Measurements from ENCODE around the gene INPP5A. TPM values are rescaled to one million over a fixed set of nuclear protein-coding genes. Genes with fewer than 3 reads are reported as not detected.

The INPP5A gene
- total RNA-seq, 2 donors from 2014 or later: 74.4 to 95.3 TPM

- intact Hi-C loops (cut with DNase I): no loop called here
- ATAC-seq: no peak
- DNase-seq: no peak
Observed at GRCh38 chr10:132554053-132554990, 16.7 kb downstream of the INPP5A start.

GRCh38 chr10:132554991-132555647 lies 17.5 kb downstream of the INPP5A start:
- ATAC-seq (peak in 1 of 2 donors; percentile 74), DNase-seq (peak; percentile 71)
- intact Hi-C loops (cut with DNase I): no loop called here

GRCh38 chr10:132555648-132556575 lies 18.3 kb downstream of the INPP5A start:
- DNase-seq (no peak), ATAC-seq (no peak)
- intact Hi-C loops (cut with DNase I): no loop called here

GRCh38 chr10:132556994-132557441 lies 19.4 kb downstream of the INPP5A start:
- ATAC-seq (no peak), DNase-seq (no peak)
- intact Hi-C loops (cut with DNase I): no loop called here

- ATAC-seq (no peak), DNase-seq (no peak)
- intact Hi-C loops (cut with DNase I): no loop called here
Observed at GRCh38 chr10:132557696-132558515, 20.3 kb downstream of the INPP5A start.

GRCh38 chr10:132558516-132559413 lies 21.2 kb downstream of the INPP5A start:
- DNase-seq: no peak
- intact Hi-C loops (cut with DNase I): no loop called here
- ATAC-seq: peak in 1 of 2 donors; percentile 9

- no peak for DNase-seq
- intact Hi-C loops (cut with DNase I): no loop called here
- ATAC-seq: no peak
Observed at GRCh38 chr10:132559538-132559937, 22.0 kb downstream of the INPP5A start.

GRCh38 chr10:132560241-132560731 lies 22.7 kb downstream of the INPP5A start:
- intact Hi-C loops (cut with DNase I): no loop called here
- no peak for DNase-seq
- no peak for ATAC-seq

- intact Hi-C loops (cut with DNase I): no loop called here
- no peak for ATAC-seq
- no peak for DNase-seq
Observed at GRCh38 chr10:132562177-132562915, 24.8 kb downstream of the INPP5A start.

GRCh38 chr10:132562916-132563456 lies 25.4 kb downstream of the INPP5A start:
- ATAC-seq (no peak), DNase-seq (no peak)
- intact Hi-C loops (cut with DNase I): no loop called here

GRCh38 chr10:132563485-132564248 lies 26.1 kb downstream of the INPP5A start:
- ATAC-seq: no peak
- intact Hi-C loops (cut with DNase I): no loop called here
- DNase-seq: no peak

- DNase-seq (no peak), ATAC-seq (no peak)
- intact Hi-C loops (cut with DNase I): no loop called here
Observed at GRCh38 chr10:132564249-132564605, 26.6 kb downstream of the INPP5A start.

GRCh38 chr10:132564690-132565089 lies 27.1 kb downstream of the INPP5A start:
- intact Hi-C loops (cut with DNase I): no loop called here
- no peak for ATAC-seq
- DNase-seq: no peak

GRCh38 chr10:132565516-132566209 lies 28.1 kb downstream of the INPP5A start:
- no peak for DNase-seq
- intact Hi-C loops (cut with DNase I): no loop called here
- no peak for ATAC-seq

- intact Hi-C loops (cut with DNase I): no loop called here
- DNase-seq (no peak), ATAC-seq (no peak)
Observed at GRCh38 chr10:132566892-132567291, 29.3 kb downstream of the INPP5A start.

Data from left cardiac atrium (tissue), 4 donors.